ENCODE data around the gene RPL36AL. TPM values are rescaled to one million over a fixed set of nuclear protein-coding genes. Genes with fewer than 3 reads are reported as not detected.

RPL36AL gene
- total RNA-seq, 2 experiments from 2014 or later: 339 to 370 TPM

- DNase-seq: peak in 1 of 14 experiments; percentile 20
- no peak for TF ChIP-seq CTCF (IDR thresholded peaks at IDR 0.05)
These were observed 36.4 kb downstream of the RPL36AL start for GRCh38 chr14:49584058-49584457.

GRCh38 chr14:49583629-49584028, 36.8 kb downstream of the RPL36AL start:
- no peak overlapping the region for H3K27ac ChIP-seq (ENCODE audit: low read depth in 1 of 2, low read length in 2 of 2)
- ChIA-PET CTCF (no interaction called here), POLR2A (interaction anchor here (0.7 to 6.3 kb wide), 5 partner anchors 10 to 184 kb away, joined by 3 to 81 read pairs (median 3); partner anchors contain the start of genes DNAAF2, KLHDC2, MGAT2 and POLE2)
- DNase-seq (no peak), ATAC-seq (ENCODE audit: poor library complexity) (no peak)
- peak overlapping the region; percentile 89 for H3K4me3 ChIP-seq (ENCODE audit: low read length)
- H3K36me3 ChIP-seq (ENCODE audit: insufficient read depth, low read length): peaks cover 38% of the 10 kb centered on the region
- Mint-ChIP-seq H3K9me3 (no peaks in the 10 kb centered on the region), H3K36me3 (ENCODE audit: low read depth) (peaks cover 75% of the 10 kb centered on the region), H3K4me1 (ENCODE audit: low read depth) (peaks cover 72% of the 10 kb centered on the region), H3K27ac (peak overlapping the region; percentile 99), H3K27me3 (peaks cover 10% of the 10 kb centered on the region), H3K4me3 (peak overlapping the region; percentile 90)
- intact Hi-C loops (cut with DNase I, micrococcal nuclease): loop anchor here in 1 of 2 experiments (2.0 to 10.0 kb wide), 2 partner anchors 35 to 731 kb away; partner anchors contain the start of genes DMAC2L and L2HGDH
- no peaks in the 10 kb centered on the region for H3K9me3 ChIP-seq (ENCODE audit: control insufficient read depth in 1 of 2, insufficient read depth in 1 of 2, low read length in 2 of 2)
- no peaks in the 10 kb centered on the region for H3K27me3 ChIP-seq (ENCODE audit: control insufficient read depth in 1 of 2, insufficient read depth in 2 of 2, low read length in 2 of 2)
- TF ChIP-seq CTCF (IDR thresholded peaks at IDR 0.05): no peak
- H3K4me1 ChIP-seq (ENCODE audit: insufficient read depth, low read length): peaks cover 38% of the 10 kb centered on the region

More at GRCh38 chr14:49584058-49584457, 36.4 kb downstream of the RPL36AL start:
- Mint-ChIP-seq H3K27me3 (peaks cover 10% of the 10 kb centered on the region), H3K36me3 (ENCODE audit: low read depth) (peaks cover 75% of the 10 kb centered on the region), H3K27ac (peak overlapping the region; percentile 99), H3K4me1 (ENCODE audit: low read depth) (peaks cover 68% of the 10 kb centered on the region), H3K4me3 (peak overlapping the region; percentile 90), H3K9me3 (no peaks in the 10 kb centered on the region)
- CTCF ChIA-PET: interaction anchor here (1.7 to 5.0 kb wide), 2 partner anchors 49 to 122 kb away, joined by 6 to 48 read pairs; partner anchors contain the start of gene DNAAF2
- POLR2A ChIA-PET: interaction anchor here (3.8 to 6.3 kb wide), 4 partner anchors 14 to 184 kb away, joined by 65 to 180 read pairs (median 111); partner anchors contain the start of genes DNAAF2, KLHDC2, LRR1 and MGAT2
- ATAC-seq (ENCODE audit: poor library complexity): no peak
- Histone ChIP-seq H3K27me3 (ENCODE audit: control insufficient read depth in 1 of 2, insufficient read depth in 2 of 2, low read length in 2 of 2) (no peaks in the 10 kb centered on the region), H3K27ac (ENCODE audit: low read depth in 1 of 2, low read length in 2 of 2) (peak overlapping the region in 1 of 2 donors; percentile 29), H3K36me3 (ENCODE audit: insufficient read depth, low read length) (peaks cover 38% of the 10 kb centered on the region), H3K9me3 (ENCODE audit: control insufficient read depth in 1 of 2, insufficient read depth in 1 of 2, low read length in 2 of 2) (no peaks in the 10 kb centered on the region), H3K4me1 (ENCODE audit: insufficient read depth, low read length) (peaks cover 38% of the 10 kb centered on the region), H3K4me3 (ENCODE audit: low read length) (peak overlapping the region; percentile 89)
- intact Hi-C loops (cut with DNase I, micrococcal nuclease): loop anchor here in 1 of 2 experiments (2.0 to 10.0 kb wide), 2 partner anchors 35 to 731 kb away; partner anchors contain the start of genes DMAC2L and L2HGDH

GRCh38 chr14:49582113-49582977, 38.1 kb downstream of the RPL36AL start:
- intact Hi-C loops (cut with DNase I, micrococcal nuclease): loop anchor here in 1 of 2 experiments (10.0 kb wide), 1 partner anchor 732 kb away; the partner anchor contains the start of genes DMAC2L and L2HGDH
- CTCF ChIA-PET: interaction anchor here (0.6 kb wide), 1 partner anchor 279 kb away, joined by 3 read pairs; no protein-coding TSS in a partner anchor
- no peak for DNase-seq
- Histone ChIP-seq H3K27ac (ENCODE audit: low read depth in 1 of 2, low read length in 2 of 2) (no peak overlapping the region), H3K36me3 (ENCODE audit: insufficient read depth, low read length) (peaks cover 43% of the 10 kb centered on the region), H3K27me3 (ENCODE audit: control insufficient read depth in 1 of 2, insufficient read depth in 2 of 2, low read length in 2 of 2) (no peaks in the 10 kb centered on the region), H3K9me3 (ENCODE audit: control insufficient read depth in 1 of 2, insufficient read depth in 1 of 2, low read length in 2 of 2) (no peaks in the 10 kb centered on the region), H3K4me3 (ENCODE audit: low read length) (no peak overlapping the region), H3K4me1 (ENCODE audit: insufficient read depth, low read length) (peaks cover 38% of the 10 kb centered on the region)
- Mint-ChIP-seq H3K36me3 (ENCODE audit: low read depth) (peaks cover 83% of the 10 kb centered on the region), H3K27me3 (peaks cover 10% of the 10 kb centered on the region), H3K9me3 (no peaks in the 10 kb centered on the region), H3K4me3 (peak overlapping the region; percentile 27), H3K4me1 (ENCODE audit: low read depth) (peaks cover 79% of the 10 kb centered on the region), H3K27ac (peak overlapping the region; percentile 99)
- TF ChIP-seq CTCF (IDR thresholded peaks at IDR 0.05): no peak
- POLR2A ChIA-PET: interaction anchor here (0.6 to 6.3 kb wide), 3 partner anchors 52 to 557 kb away, joined by 3 to 81 read pairs (median 3); partner anchors contain the start of genes DNAAF2 and KLHDC2
- ATAC-seq (ENCODE audit: poor library complexity): no peak
